BLaER1 treated with 17β-estradiol and CSF1 and Interleukin-3, amounts not matched to agents 10 nM and 100 nM (cell line): ENCODE data around the gene SS18L1.
A peak's percentile ranks its signal among the peaks of the same experiment; 100 is the strongest.

Experiments
- H3K27ac ChIP-seq, 11 experiments: shearing (Covaris generic); formaldehyde crosslinking; 2 replicates each; pipeline ENCODE4 v1.8.1; 2022
- H3K27me3 ChIP-seq, 11 experiments: shearing (Covaris generic); formaldehyde crosslinking; 2 replicates each; pipeline ENCODE4 v1.8.1; 2022
- H3K36me3 ChIP-seq, 11 experiments: shearing (Covaris generic); formaldehyde crosslinking; 2 replicates each; pipeline ENCODE4 v1.8.1; 2022
- H3K4me1 ChIP-seq, 10 experiments: shearing (Covaris generic); formaldehyde crosslinking; 2 replicates each; pipeline ENCODE4 v1.8.1; 2022
- H3K4me2 ChIP-seq, 11 experiments: shearing (Covaris generic); formaldehyde crosslinking; 2 replicates each; pipeline ENCODE4 v1.8.1; 2022
- H3K4me3 ChIP-seq, 10 experiments: shearing (Covaris generic); formaldehyde crosslinking; 2 replicates each; pipeline ENCODE4 v1.8.1; 2022
- H3K9ac ChIP-seq, 11 experiments: shearing (Covaris generic); formaldehyde crosslinking; 2 replicates each; pipeline ENCODE4 v1.8.1; 2022
- H3K9me3 ChIP-seq, 11 experiments: shearing (Covaris generic); formaldehyde crosslinking; replicated peaks in 1 of 11; 2 replicates each; pipeline ENCODE4 v1.8.1; 2022
- H4K20me1 ChIP-seq, 11 experiments: shearing (Covaris generic); formaldehyde crosslinking; 2 replicates each; pipeline ENCODE4 v1.8.1; 2022
- Cebpa-rat ChIP-seq, 11 experiments: shearing (Covaris generic); IDR thresholded peaks; 2 replicates each; pipeline ENCODE4 v1.8.1; 2022

The SS18L1 gene

DNA sequence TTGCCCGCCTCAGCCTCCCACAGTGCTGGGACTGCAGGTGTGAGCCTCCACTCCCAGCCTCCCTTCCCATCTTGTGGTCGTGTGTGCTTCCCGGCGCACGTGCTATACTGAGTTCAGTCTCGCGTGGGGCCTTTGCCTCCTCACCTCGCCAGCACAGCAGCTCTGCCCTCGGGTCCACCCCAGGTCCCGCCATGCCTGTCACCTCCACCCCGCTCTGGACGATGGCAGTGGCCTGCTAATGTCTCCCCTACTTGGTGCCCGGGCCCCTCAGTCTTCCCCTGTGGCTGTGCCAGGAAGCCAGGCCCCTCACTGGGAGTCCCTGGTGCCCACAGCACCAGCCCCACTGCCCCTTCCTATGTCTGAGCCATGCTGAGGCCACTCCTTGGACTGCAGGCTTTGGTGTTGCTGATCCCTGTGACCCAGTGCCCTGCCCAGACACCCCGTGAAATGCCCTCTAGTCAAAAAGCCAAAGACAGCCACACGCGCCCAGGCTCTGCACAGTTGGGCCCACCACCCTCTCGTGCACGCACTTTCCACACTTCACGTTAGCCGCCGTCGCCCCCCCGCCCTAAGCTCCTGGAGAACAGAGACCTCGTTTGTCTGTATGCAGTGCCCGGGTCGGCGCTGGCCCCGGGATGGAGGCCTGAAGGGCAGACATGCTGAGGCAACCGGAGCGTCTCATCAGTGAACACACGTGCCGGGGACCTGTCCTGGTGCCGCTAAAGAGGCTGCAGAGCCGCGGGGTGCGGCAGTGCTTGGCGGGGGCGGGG is 62.2 kb downstream of the SS18L1 start:
- H3K4me2 ChIP-seq, result peak overlapping the region in 5 of 11 experiments; percentile 13 to 100 (median 97); a peak in 4 of 22 replicates
- no peaks in the 10 kb centered on the region for H3K27me3 ChIP-seq
- no peaks in the 10 kb centered on the region for H3K9me3 ChIP-seq
- peaks cover 0 to 5% (median 3%) of the 10 kb centered on the region in 11 experiments; a peak in 11 of 22 replicates for H3K36me3 ChIP-seq
- peak overlapping the region in 1 of 11 experiments; percentile 7; a peak in 1 of 22 replicates for H3K27ac ChIP-seq
- peaks cover 30 to 88% (median 75%) of the 10 kb centered on the region in 10 experiments for H3K4me1 ChIP-seq
- H3K9ac ChIP-seq, result no peak overlapping the region; a peak in 1 of 22 replicates
- TF ChIP-seq Cebpa-rat (IDR thresholded peaks at IDR 0.05), result no peak
- peaks cover 7 to 91% (median 29%) of the 10 kb centered on the region in 11 experiments; a peak in 18 of 22 replicates for H4K20me1 ChIP-seq
- no peak overlapping the region for H3K4me3 ChIP-seq

- H3K4me3 ChIP-seq, result no peak overlapping the region
- H3K9ac ChIP-seq, result no peak overlapping the region
- peaks cover 24 to 85% (median 70%) of the 10 kb centered on the region in 10 experiments for H3K4me1 ChIP-seq
- H3K27me3 ChIP-seq, result no peaks in the 10 kb centered on the region
- no peak overlapping the region; a peak in 1 of 22 replicates for H3K4me2 ChIP-seq
- peaks cover 7 to 91% (median 23%) of the 10 kb centered on the region in 11 experiments; a peak in 18 of 22 replicates for H4K20me1 ChIP-seq
- H3K9me3 ChIP-seq, result no peaks in the 10 kb centered on the region
- no peak for TF ChIP-seq Cebpa-rat (IDR thresholded peaks at IDR 0.05)
- H3K27ac ChIP-seq, result no peak overlapping the region
- no peaks in the 10 kb centered on the region; a peak in 1 of 22 replicates for H3K36me3 ChIP-seq
Measured at GRCh38 chr20:62206388-62206775, 62.8 kb downstream of the SS18L1 start.

DNA sequence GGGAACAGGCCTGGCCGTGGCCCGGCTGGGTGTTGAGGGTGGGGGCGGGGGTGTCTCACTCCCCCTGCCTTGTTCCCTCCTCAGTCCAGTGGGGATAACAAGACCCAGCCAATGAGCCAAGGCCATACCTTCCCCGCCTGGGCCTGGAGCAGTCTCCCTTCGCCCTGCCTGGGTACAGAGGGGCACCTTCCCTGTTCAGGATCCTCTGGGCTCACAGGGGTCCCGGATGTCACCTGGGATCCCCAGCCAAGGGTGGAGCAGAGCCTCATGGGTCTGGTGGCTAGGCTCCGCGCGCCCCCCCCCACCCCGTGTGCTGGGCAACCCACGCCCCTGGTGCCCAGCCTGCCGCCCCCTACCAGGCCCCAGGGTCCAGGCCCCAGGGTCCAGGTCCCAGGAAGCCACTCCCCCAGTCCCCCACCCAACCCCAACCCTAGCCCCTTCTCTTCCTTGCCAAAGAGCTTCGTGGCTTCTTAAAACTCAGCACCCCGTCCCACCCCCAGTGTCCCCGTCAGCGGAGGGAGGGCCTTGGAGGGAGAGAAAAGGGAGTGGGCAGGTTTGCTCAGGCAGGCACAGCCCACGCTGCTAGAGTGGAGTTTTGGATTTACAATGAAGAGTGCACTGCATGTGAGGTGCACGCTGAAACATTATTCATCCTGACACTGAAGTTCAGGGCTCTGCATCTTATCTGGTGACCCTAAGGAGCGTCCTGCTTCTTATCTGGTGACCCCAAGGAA is 64.7 kb downstream of the SS18L1 start:
- Histone ChIP-seq H3K4me2 (peak overlapping the region in 6 of 11 experiments; percentile 38 to 65 (median 53); a peak in 2 of 22 replicates), H3K9me3 (no peaks in the 10 kb centered on the region), H3K9ac (no peak overlapping the region), H3K27me3 (no peaks in the 10 kb centered on the region), H3K4me3 (no peak overlapping the region), H3K4me1 (peaks cover 6 to 74% (median 55%) of the 10 kb centered on the region in 10 experiments), H3K36me3 (no peaks in the 10 kb centered on the region; a peak in 1 of 22 replicates), H3K27ac (no peak overlapping the region), H4K20me1 (peaks cover 0 to 85% (median 10%) of the 10 kb centered on the region in 11 experiments; a peak in 14 of 22 replicates)
- no peak for TF ChIP-seq Cebpa-rat (IDR thresholded peaks at IDR 0.05)

- Histone ChIP-seq H3K4me1 (peaks cover 0 to 70% (median 51%) of the 10 kb centered on the region in 10 experiments; a peak in 18 of 20 replicates), H3K36me3 (no peaks in the 10 kb centered on the region; a peak in 1 of 22 replicates), H3K27me3 (peaks cover 0 to 5% (median under 1%) of the 10 kb centered on the region in 11 experiments; a peak in 8 of 22 replicates), H3K27ac (no peak overlapping the region), H3K9me3 (no peaks in the 10 kb centered on the region), H3K9ac (no peak overlapping the region), H3K4me3 (no peak overlapping the region), H4K20me1 (peaks cover 0 to 80% (median 11%) of the 10 kb centered on the region in 11 experiments; a peak in 11 of 22 replicates), H3K4me2 (no peak overlapping the region; a peak in 1 of 22 replicates)
- TF ChIP-seq Cebpa-rat (IDR thresholded peaks at IDR 0.05), result no peak
Measured at GRCh38 chr20:62208795-62209755, 65.5 kb downstream of the SS18L1 start.

- H3K4me2 ChIP-seq, result peak overlapping the region in 7 of 11 experiments; percentile 5 to 36 (median 21); a peak in 5 of 22 replicates
- no peak overlapping the region for H3K27ac ChIP-seq
- H4K20me1 ChIP-seq, result peaks cover 0 to 80% (median 15%) of the 10 kb centered on the region in 11 experiments; a peak in 14 of 22 replicates
- H3K4me1 ChIP-seq, result peaks cover 2 to 70% (median 51%) of the 10 kb centered on the region in 10 experiments; a peak in 19 of 20 replicates
- TF ChIP-seq Cebpa-rat (IDR thresholded peaks at IDR 0.05), result no peak
- H3K27me3 ChIP-seq, result peaks cover 0 to 14% (median 10%) of the 10 kb centered on the region in 11 experiments; a peak in 11 of 22 replicates
- no peaks in the 10 kb centered on the region; a peak in 1 of 22 replicates for H3K36me3 ChIP-seq
- no peak overlapping the region for H3K4me3 ChIP-seq
- no peak overlapping the region for H3K9ac ChIP-seq
- no peaks in the 10 kb centered on the region for H3K9me3 ChIP-seq
Measured at GRCh38 chr20:62209850-62210495, 66.4 kb downstream of the SS18L1 start.

- no peak overlapping the region for H3K27ac ChIP-seq
- no peak overlapping the region for H3K4me3 ChIP-seq
- peaks cover 0 to 19% (median 10%) of the 10 kb centered on the region in 11 experiments; a peak in 11 of 22 replicates for H3K27me3 ChIP-seq
- H4K20me1 ChIP-seq, result peaks cover 0 to 80% (median 20%) of the 10 kb centered on the region in 11 experiments; a peak in 16 of 22 replicates
- no peaks in the 10 kb centered on the region for H3K9me3 ChIP-seq
- H3K36me3 ChIP-seq, result no peaks in the 10 kb centered on the region; a peak in 1 of 22 replicates
- H3K4me2 ChIP-seq, result peak overlapping the region in 7 of 11 experiments; percentile 5 to 36 (median 21); a peak in 5 of 22 replicates
- no peak overlapping the region for H3K9ac ChIP-seq
- TF ChIP-seq Cebpa-rat (IDR thresholded peaks at IDR 0.05), result no peak
- H3K4me1 ChIP-seq, result peaks cover 5 to 72% (median 54%) of the 10 kb centered on the region in 10 experiments; a peak in 19 of 20 replicates
Measured at GRCh38 chr20:62210496-62210855, 66.9 kb downstream of the SS18L1 start.

- H3K4me3 ChIP-seq, result no peak overlapping the region
- H4K20me1 ChIP-seq, result peaks cover 0 to 80% (median 26%) of the 10 kb centered on the region in 11 experiments; a peak in 14 of 22 replicates
- 0 out of 22 replicates have a peak overlapping the region, but pooled peaks of 1 of the 11 experiments have one; percentile 10 for H3K4me2 ChIP-seq
- H3K27me3 ChIP-seq, result peaks cover 0 to 26% (median 10%) of the 10 kb centered on the region in 11 experiments; a peak in 11 of 22 replicates
- no peak for TF ChIP-seq Cebpa-rat (IDR thresholded peaks at IDR 0.05)
- H3K4me1 ChIP-seq, result peaks cover 5 to 72% (median 55%) of the 10 kb centered on the region in 10 experiments; a peak in 19 of 20 replicates
- no peaks in the 10 kb centered on the region for H3K9me3 ChIP-seq
- no peaks in the 10 kb centered on the region for H3K36me3 ChIP-seq
- H3K27ac ChIP-seq, result no peak overlapping the region
- H3K9ac ChIP-seq, result no peak overlapping the region
Measured at GRCh38 chr20:62211216-62211615, 67.6 kb downstream of the SS18L1 start.
